PFSK-1 (cell line): ENCODE measurements around the gene SCRN2.

Experiments used
- POLR2AphosphoS5 ChIP-seq: IDR thresholded peaks from 2 replicates; pipeline ENCODE4 v1.6.1; 2012; ENCODE audit warnings: low read depth, mild to moderate bottlenecking, control low read depth, low read length, moderate library complexity
- SIN3A ChIP-seq: IDR thresholded peaks from 2 replicates; pipeline ENCODE4 v1.6.1; 2012; ENCODE audit warnings: mild to moderate bottlenecking, low read length, moderate library complexity, borderline replicate concordance; ENCODE audit not compliant: insufficient read depth

- TF ChIP-seq SIN3A, result no peak
- TF ChIP-seq POLR2AphosphoS5, result no peak
Observed at GRCh38 chr17:47872651-47873161, 31.6 kb upstream of the SCRN2 start.
